AG09319 (cell line): ENCODE measurements around the gene ABCA3.
A peak's percentile ranks its signal among the peaks of the same experiment; 100 is the strongest.
"Not testable (repeated sequence)": the region's sequence is repeated elsewhere in the genome, so short reads cannot be mapped to it uniquely, and the experiment has no call there.

Experiments used
- DNase-seq: peaks from one replicate; pipeline ENCODE4 v3.0.0-alpha.2; 2010; ENCODE audit warnings: low read depth; ENCODE audit errors: extremely low read depth
- CTCF ChIP-seq: IDR thresholded peaks from 2 replicates; pipeline ENCODE4 v1.5.1; 2011; ENCODE audit warnings: low read depth, mild to moderate bottlenecking, inconsistent platforms, low read length, moderate library complexity

Gene ABCA3

GRCh38 chr16:2340564-2341455, at the start of gene ABCA3:
ABCA3 (minus strand) TSS chr16:2340728; CDS start chr16:2326466, 14,262 bp downstream.
- peak; percentile 68 for DNase-seq
- TF ChIP-seq CTCF, result peak; percentile 71

GRCh38 chr16:2388875-2389433, 48.4 kb upstream of the ABCA3 start:
- no peak for DNase-seq
- no peak for TF ChIP-seq CTCF

- no peak for TF ChIP-seq CTCF
Observed at GRCh38 chr16:2388139-2388874, 47.8 kb upstream of the ABCA3 start.

GRCh38 chr16:2386990-2387389, 46.5 kb upstream of the ABCA3 start:
- no peak for DNase-seq
- no peak for TF ChIP-seq CTCF

More at GRCh38 chr16:2388139-2388874, 47.8 kb upstream of the ABCA3 start:
- DNase-seq, result no peak

GRCh38 chr16:2385982-2386381, 45.5 kb upstream of the ABCA3 start:
- not testable (repeated sequence) for DNase-seq

- no peak for DNase-seq
- no peak for TF ChIP-seq CTCF
Observed at GRCh38 chr16:2385190-2385836, 44.8 kb upstream of the ABCA3 start.

GRCh38 chr16:2384426-2384825, 43.9 kb upstream of the ABCA3 start:
- no peak for DNase-seq
- TF ChIP-seq CTCF, result no peak
